C4-2B (cell line): ENCODE data around the gene WNT2B.

ENCODE experiments used
- CTCF ChIP-seq: fragments of 450-650 bp; conservative IDR thresholded peaks from 2 replicates; pipeline ENCODE4 v1.5.1; 2017; ENCODE audit warnings: mild to moderate bottlenecking
- ZFX ChIP-seq: fragments of 450-650 bp; IDR thresholded peaks from 2 replicates; pipeline ENCODE4 v1.6.1; 2017

GRCh38 chr1:112527266-112528010 is 18.7 kb downstream of the WNT2B start:
- TF ChIP-seq CTCF (no peak), ZFX (no peak)
